RWPE2 (cell line): Measurements from ENCODE around the gene DTNBP1.

ENCODE experiments used
- ATAC-seq: fragments of 200-7000 bp; cut with Tn5 transposase; 3 replicates; pipeline ENCODE4 v1.9.1; 2021; ENCODE audit warnings: low read depth
- DNase-seq: peaks from one replicate; pipeline ENCODE4 v3.0.0-alpha.2; 2020; ENCODE audit warnings: low spot score
- H3K27ac ChIP-seq: fragments of 450-650 bp; 2 replicates; pipeline ENCODE4 v1.5.1; 2017; ENCODE audit warnings: mild to moderate bottlenecking; ENCODE audit not compliant: poor library complexity, severe bottlenecking
- H3K27me3 ChIP-seq: fragments of 250-450 bp; sonication (Bioruptor Pico); 2 replicates; pipeline ENCODE4 v1.5.1; 2021; ENCODE audit warnings: mild to moderate bottlenecking, moderate library complexity; ENCODE audit not compliant: insufficient read depth, poor library complexity, severe bottlenecking
- H3K36me3 ChIP-seq: fragments of 250-450 bp; sonication (Bioruptor Pico); 2 replicates; pipeline ENCODE4 v1.5.1; 2020; ENCODE audit warnings: low read depth, mild to moderate bottlenecking, moderate library complexity
- H3K4me1 ChIP-seq: fragments of 250-450 bp; sonication (Bioruptor Pico); 2 replicates; pipeline ENCODE4 v1.5.1; 2021; ENCODE audit warnings: mild to moderate bottlenecking, moderate library complexity; ENCODE audit not compliant: insufficient read depth, poor library complexity, severe bottlenecking
- H3K4me3 ChIP-seq: fragments of 250-450 bp; sonication (Bioruptor Pico); 2 replicates; pipeline ENCODE4 v1.5.1; 2021; ENCODE audit warnings: mild to moderate bottlenecking, moderate library complexity; ENCODE audit not compliant: severe bottlenecking
- H3K9me3 ChIP-seq: fragments of 250-450 bp; sonication (Bioruptor Pico); 2 replicates; pipeline ENCODE4 v1.5.1; 2021; ENCODE audit warnings: mild to moderate bottlenecking, moderate library complexity; ENCODE audit not compliant: severe bottlenecking
- CTCF ChIP-seq: fragments of 450-650 bp; IDR thresholded peaks from one replicate; pipeline ENCODE4 v1.5.1; 2017; ENCODE audit warnings: mild to moderate bottlenecking, moderate library complexity; ENCODE audit not compliant: poor library complexity, severe bottlenecking

DTNBP1 gene

GRCh38 chr6:15489261-15489962 lies 173.4 kb downstream of the DTNBP1 start:
- Histone ChIP-seq H3K36me3 (peaks cover 13% of the 10 kb centered on the region), H3K4me3 (no peak overlapping the region), H3K27ac (no peak overlapping the region), H3K27me3 (no peaks in the 10 kb centered on the region), H3K9me3 (no peaks in the 10 kb centered on the region), H3K4me1 (peaks cover 11% of the 10 kb centered on the region)
- no peak for ATAC-seq
- TF ChIP-seq CTCF: no peak
- no peak for DNase-seq

- no peak for ATAC-seq
- peaks cover 13% of the 10 kb centered on the region for H3K36me3 ChIP-seq
- H3K9me3 ChIP-seq: no peaks in the 10 kb centered on the region
Measured at GRCh38 chr6:15487262-15487661, 175.6 kb downstream of the DTNBP1 start.

GRCh38 chr6:15485936-15486335 lies 176.9 kb downstream of the DTNBP1 start:
- H3K36me3 ChIP-seq: peaks cover 13% of the 10 kb centered on the region
- peaks cover 11% of the 10 kb centered on the region for H3K4me1 ChIP-seq
- no peaks in the 10 kb centered on the region for H3K27me3 ChIP-seq
- no peak overlapping the region for H3K4me3 ChIP-seq
- ATAC-seq (peak; percentile 80), DNase-seq (no peak)
- TF ChIP-seq CTCF: no peak
- H3K9me3 ChIP-seq: no peaks in the 10 kb centered on the region
- H3K27ac ChIP-seq: peak overlapping the region; percentile 26

More at GRCh38 chr6:15487262-15487661, 175.6 kb downstream of the DTNBP1 start:
- TF ChIP-seq CTCF: no peak
- no peak overlapping the region for H3K4me3 ChIP-seq
- H3K27ac ChIP-seq: no peak overlapping the region
- peaks cover 11% of the 10 kb centered on the region for H3K4me1 ChIP-seq
- no peak for DNase-seq
- no peaks in the 10 kb centered on the region for H3K27me3 ChIP-seq

- Histone ChIP-seq H3K27ac (no peak overlapping the region), H3K27me3 (no peaks in the 10 kb centered on the region), H3K36me3 (peaks cover 13% of the 10 kb centered on the region), H3K4me1 (peaks cover 16% of the 10 kb centered on the region), H3K4me3 (no peak overlapping the region), H3K9me3 (no peaks in the 10 kb centered on the region)
- no peak for TF ChIP-seq CTCF
- ATAC-seq (no peak), DNase-seq (no peak)
Measured at GRCh38 chr6:15484821-15485220, 178.0 kb downstream of the DTNBP1 start.

- H3K36me3 ChIP-seq: peaks cover 13% of the 10 kb centered on the region
- no peak overlapping the region for H3K4me3 ChIP-seq
- ATAC-seq (no peak), DNase-seq (no peak)
- no peak for TF ChIP-seq CTCF
- H3K27me3 ChIP-seq: no peaks in the 10 kb centered on the region
- no peak overlapping the region for H3K27ac ChIP-seq
- peaks cover 21% of the 10 kb centered on the region for H3K4me1 ChIP-seq
- no peaks in the 10 kb centered on the region for H3K9me3 ChIP-seq
Measured at GRCh38 chr6:15484140-15484539, 178.7 kb downstream of the DTNBP1 start.
